Measurements from ENCODE around the gene PAN3. TPM values are rescaled to one million over a fixed set of nuclear protein-coding genes. Genes with fewer than 3 reads are reported as not detected.
A peak's percentile ranks its signal among the peaks of the same experiment; 100 is the strongest.

PAN3 gene
- total RNA-seq, 2 experiments from 2014 or later, result 30.9 to 32.9 TPM

DNA sequence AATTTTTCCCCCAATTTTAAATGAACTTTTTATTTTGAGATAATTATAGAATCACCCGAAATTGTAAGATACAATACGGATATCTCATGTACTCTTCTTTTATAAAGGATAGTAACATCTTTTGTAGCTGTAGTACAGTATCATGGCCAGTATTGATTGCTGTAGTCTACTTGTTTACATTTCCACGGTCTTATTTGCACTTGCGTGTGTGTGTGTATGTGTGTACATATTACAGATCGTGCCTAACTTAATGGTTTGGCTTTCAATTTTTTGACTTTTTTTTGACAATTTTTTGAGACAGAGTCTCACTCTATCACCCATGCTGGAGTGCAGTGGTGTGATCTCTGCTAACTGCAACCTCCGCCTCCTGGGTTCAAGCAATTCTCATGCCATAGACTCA lies 6.7 kb downstream of the PAN3 start:
- DNase-seq, result no peak
- intact Hi-C loops (cut with micrococcal nuclease), result no loop called here
- ChIA-PET POLR2A (interaction anchor here (0.6 kb wide), 1 partner anchor 44 kb away, joined by 3 read pairs; no protein-coding TSS in a partner anchor), CTCF (interaction anchor here (0.6 kb wide), 1 partner anchor 11 kb away, joined by 3 read pairs; no protein-coding TSS in a partner anchor)
- TF ChIP-seq, protein P1, sequence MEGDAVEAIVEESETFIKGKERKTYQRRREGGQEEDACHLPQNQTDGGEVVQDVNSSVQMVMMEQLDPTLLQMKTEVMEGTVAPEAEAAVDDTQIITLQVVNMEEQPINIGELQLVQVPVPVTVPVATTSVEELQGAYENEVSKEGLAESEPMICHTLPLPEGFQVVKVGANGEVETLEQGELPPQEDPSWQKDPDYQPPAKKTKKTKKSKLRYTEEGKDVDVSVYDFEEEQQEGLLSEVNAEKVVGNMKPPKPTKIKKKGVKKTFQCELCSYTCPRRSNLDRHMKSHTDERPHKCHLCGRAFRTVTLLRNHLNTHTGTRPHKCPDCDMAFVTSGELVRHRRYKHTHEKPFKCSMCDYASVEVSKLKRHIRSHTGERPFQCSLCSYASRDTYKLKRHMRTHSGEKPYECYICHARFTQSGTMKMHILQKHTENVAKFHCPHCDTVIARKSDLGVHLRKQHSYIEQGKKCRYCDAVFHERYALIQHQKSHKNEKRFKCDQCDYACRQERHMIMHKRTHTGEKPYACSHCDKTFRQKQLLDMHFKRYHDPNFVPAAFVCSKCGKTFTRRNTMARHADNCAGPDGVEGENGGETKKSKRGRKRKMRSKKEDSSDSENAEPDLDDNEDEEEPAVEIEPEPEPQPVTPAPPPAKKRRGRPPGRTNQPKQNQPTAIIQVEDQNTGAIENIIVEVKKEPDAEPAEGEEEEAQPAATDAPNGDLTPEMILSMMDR (IDR thresholded peaks at IDR 0.05), result no peak
- Mint-ChIP-seq H3K27ac (no peak overlapping the region), H3K4me1 (ENCODE audit: low read depth) (peaks cover 65% of the 10 kb centered on the region), H3K9me3 (no peaks in the 10 kb centered on the region), H3K4me3 (no peak overlapping the region), H3K36me3 (ENCODE audit: low read depth) (peaks cover 17% of the 10 kb centered on the region), H3K27me3 (no peaks in the 10 kb centered on the region)
- ATAC-seq, result no peak

DNA sequence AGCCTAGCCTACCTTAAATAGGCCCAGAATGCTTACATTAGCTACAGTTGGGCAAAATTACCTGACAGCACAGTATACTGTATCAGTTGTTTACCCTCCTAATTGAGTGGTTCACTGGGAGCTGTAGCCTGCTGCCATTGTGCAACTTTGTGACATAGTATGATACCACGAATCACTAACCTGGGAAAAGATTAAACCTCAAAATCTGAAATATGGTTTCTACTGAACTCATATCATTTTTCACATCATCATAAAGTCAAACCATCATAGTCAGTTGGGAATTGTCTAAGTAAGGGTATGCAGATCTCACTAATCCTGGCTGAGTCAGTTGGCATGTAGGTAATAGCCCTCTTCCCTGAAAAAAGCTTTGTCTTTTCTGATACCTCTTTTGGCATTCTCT lies 9.2 kb downstream of the PAN3 start:
- ChIA-PET POLR2A (interaction anchor here (0.6 to 1.1 kb wide), 2 partner anchors 10 to 319 kb away, joined by 3 read pairs; no protein-coding TSS in a partner anchor), CTCF (interaction anchor here (0.6 kb wide), 1 partner anchor 177 kb away, joined by 4 read pairs; no protein-coding TSS in a partner anchor)
- no peak for DNase-seq
- H3K36me3 Mint-ChIP-seq (ENCODE audit: low read depth), result peaks cover 23% of the 10 kb centered on the region
- TF ChIP-seq, protein P1 (IDR thresholded peaks at IDR 0.05), result no peak
- no peaks in the 10 kb centered on the region for H3K27me3 Mint-ChIP-seq
- no peak overlapping the region for H3K4me3 Mint-ChIP-seq
- intact Hi-C loops (cut with micrococcal nuclease), result no loop called here
- peak; percentile 65 for ATAC-seq
- H3K27ac Mint-ChIP-seq, result no peak overlapping the region
- no peaks in the 10 kb centered on the region for H3K9me3 Mint-ChIP-seq
- peaks cover 57% of the 10 kb centered on the region for H3K4me1 Mint-ChIP-seq (ENCODE audit: low read depth)

DNA sequence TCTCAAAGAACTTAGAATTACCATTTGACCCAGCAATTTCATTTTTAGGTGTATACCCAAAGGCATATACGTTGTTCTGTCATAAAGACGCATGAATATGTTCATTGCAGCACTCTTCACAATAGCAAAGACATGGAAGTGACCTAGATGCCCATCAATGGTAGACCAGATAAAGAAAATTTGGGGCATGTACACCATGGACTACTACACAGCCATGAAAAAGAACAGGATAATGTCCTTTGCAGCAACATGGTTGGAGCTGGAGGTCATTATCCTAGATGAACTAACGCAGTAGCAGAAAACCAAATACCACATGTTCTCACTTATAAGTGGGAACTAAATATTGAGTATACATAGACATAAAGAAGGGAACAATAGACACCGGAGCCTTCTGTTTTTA lies 20.7 kb downstream of the PAN3 start:
- no peak for ATAC-seq
- H3K27me3 Mint-ChIP-seq, result no peaks in the 10 kb centered on the region
- no peak overlapping the region for H3K4me3 Mint-ChIP-seq
- H3K27ac Mint-ChIP-seq, result no peak overlapping the region
- ChIA-PET POLR2A (no interaction called here), CTCF (no interaction called here)
- peaks cover 32% of the 10 kb centered on the region for H3K36me3 Mint-ChIP-seq (ENCODE audit: low read depth)
- no peak for DNase-seq
- peaks cover 46% of the 10 kb centered on the region for H3K4me1 Mint-ChIP-seq (ENCODE audit: low read depth)
- intact Hi-C loops (cut with micrococcal nuclease), result no loop called here
- TF ChIP-seq, protein P1 (IDR thresholded peaks at IDR 0.05), result no peak
- H3K9me3 Mint-ChIP-seq, result peaks cover 15% of the 10 kb centered on the region

DNA sequence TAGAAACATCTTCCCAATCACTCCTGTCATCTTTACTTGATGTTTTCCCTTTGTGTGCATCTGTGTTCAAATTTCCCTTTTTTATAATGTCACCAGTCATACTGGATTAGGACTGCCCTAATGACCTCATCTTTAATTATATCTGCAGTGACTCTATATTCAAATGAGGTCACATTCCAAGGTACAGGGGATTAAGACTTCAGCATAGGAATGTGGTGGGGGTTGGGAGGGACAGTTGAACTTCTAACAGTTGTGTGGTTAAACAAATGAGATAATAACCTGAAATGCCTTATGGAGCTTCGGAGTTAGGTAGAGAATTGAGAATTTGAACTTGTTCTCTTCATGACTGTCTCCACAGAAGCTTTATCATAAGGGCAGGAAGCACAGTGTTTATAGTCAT lies 23.0 kb downstream of the PAN3 start:
- Mint-ChIP-seq H3K27me3 (no peaks in the 10 kb centered on the region), H3K36me3 (ENCODE audit: low read depth) (peaks cover 29% of the 10 kb centered on the region), H3K4me1 (ENCODE audit: low read depth) (peaks cover 52% of the 10 kb centered on the region), H3K27ac (no peak overlapping the region), H3K9me3 (peaks cover 17% of the 10 kb centered on the region), H3K4me3 (no peak overlapping the region)
- no peak for DNase-seq
- no peak for ATAC-seq
- CTCF ChIA-PET, result interaction anchor here (1.1 to 1.5 kb wide), 2 partner anchors 18 to 22 kb away, joined by 3 to 4 read pairs; no protein-coding TSS in a partner anchor
- POLR2A ChIA-PET, result no interaction called here
- TF ChIP-seq, protein P1 (IDR thresholded peaks at IDR 0.05), result no peak
- intact Hi-C loops (cut with micrococcal nuclease), result no loop called here

DNA sequence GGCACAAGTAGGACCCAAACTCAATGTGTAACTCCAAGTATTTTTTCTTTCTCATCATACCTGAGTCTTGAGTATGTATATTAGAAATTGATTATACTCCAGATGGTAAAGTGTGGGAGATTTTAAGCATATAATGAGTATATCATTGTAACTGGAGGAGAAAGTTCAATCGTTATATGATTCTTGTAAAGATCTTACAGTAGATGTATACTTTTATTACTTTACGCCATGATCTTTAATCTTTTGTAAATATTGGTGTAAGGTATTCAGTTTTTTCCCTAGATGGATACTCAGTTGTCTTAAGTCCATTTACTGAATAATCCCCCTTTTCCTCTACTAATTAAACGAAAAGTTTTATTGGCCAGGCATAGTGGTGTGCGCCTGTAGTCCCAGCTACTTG lies 25.2 kb downstream of the PAN3 start:
- DNase-seq, result no peak
- H3K4me1 Mint-ChIP-seq (ENCODE audit: low read depth), result peaks cover 52% of the 10 kb centered on the region
- POLR2A ChIA-PET, result no interaction called here

More for the DNA sequence above, 25.2 kb downstream of the PAN3 start:
- peaks cover 13% of the 10 kb centered on the region for H3K36me3 Mint-ChIP-seq (ENCODE audit: low read depth)
- TF ChIP-seq, protein P1 (IDR thresholded peaks at IDR 0.05), result no peak
- H3K27ac Mint-ChIP-seq, result no peak overlapping the region
- peaks cover 7% of the 10 kb centered on the region for H3K9me3 Mint-ChIP-seq
- H3K27me3 Mint-ChIP-seq, result no peaks in the 10 kb centered on the region
- intact Hi-C loops (cut with micrococcal nuclease), result no loop called here
- CTCF ChIA-PET, result no interaction called here
- H3K4me3 Mint-ChIP-seq, result no peak overlapping the region
- no peak for ATAC-seq

Measured in activated CD8-positive, alpha-beta T cell treated with anti-CD3 and anti-CD28 coated beads for 36 hours (primary cell).